ENCODE results near the gene FRMD5.

The FRMD5 gene

GRCh38 chr15:44096596-44096995, 98.5 kb downstream of the FRMD5 start:
- no peak for DNase-seq (ENCODE audit: low read depth in 2 of 3, low spot score in 2 of 3)

- no peak for DNase-seq (ENCODE audit: low read depth in 2 of 3, low spot score in 2 of 3)
These were observed 100.3 kb downstream of the FRMD5 start for GRCh38 chr15:44094781-44095180.

- DNase-seq (ENCODE audit: low read depth in 2 of 3, low spot score in 2 of 3), result no peak
These were observed 101.2 kb downstream of the FRMD5 start for GRCh38 chr15:44093836-44094235.

GRCh38 chr15:44092221-44092620, 102.8 kb downstream of the FRMD5 start:
- DNase-seq (ENCODE audit: low read depth in 2 of 3, low spot score in 2 of 3), result no peak

GRCh38 chr15:44087578-44088465, 107.2 kb downstream of the FRMD5 start:
- no peak for DNase-seq (ENCODE audit: low read depth in 2 of 3, low spot score in 2 of 3)

- DNase-seq (ENCODE audit: low read depth in 2 of 3, low spot score in 2 of 3), result no peak
These were observed 110.3 kb downstream of the FRMD5 start for GRCh38 chr15:44084770-44085169.

- no peak for DNase-seq (ENCODE audit: low read depth in 2 of 3, low spot score in 2 of 3)
These were observed 110.9 kb downstream of the FRMD5 start for GRCh38 chr15:44084171-44084570.

GRCh38 chr15:44082558-44083157, 112.4 kb downstream of the FRMD5 start:
- DNase-seq (ENCODE audit: low read depth in 2 of 3, low spot score in 2 of 3), result no peak

GRCh38 chr15:44081026-44082013, 113.8 kb downstream of the FRMD5 start:
- DNase-seq (ENCODE audit: low read depth in 2 of 3, low spot score in 2 of 3), result no peak

- DNase-seq (ENCODE audit: low read depth in 2 of 3, low spot score in 2 of 3), result no peak
These were observed 119.5 kb downstream of the FRMD5 start for GRCh38 chr15:44075535-44075934.

- DNase-seq (ENCODE audit: low read depth in 2 of 3, low spot score in 2 of 3), result no peak
These were observed 125.6 kb downstream of the FRMD5 start for GRCh38 chr15:44069489-44069888.

- DNase-seq (ENCODE audit: low read depth in 2 of 3, low spot score in 2 of 3), result no peak
These were observed 126.7 kb downstream of the FRMD5 start for GRCh38 chr15:44068347-44068746.

- DNase-seq (ENCODE audit: low read depth in 2 of 3, low spot score in 2 of 3), result peak; percentile 9 to 36 (median 18)
These were observed 128.8 kb downstream of the FRMD5 start for GRCh38 chr15:44066211-44066827.

GRCh38 chr15:44064706-44065105, 130.4 kb downstream of the FRMD5 start:
- DNase-seq (ENCODE audit: low read depth in 2 of 3, low spot score in 2 of 3), result no peak

- no peak for DNase-seq (ENCODE audit: low read depth in 2 of 3, low spot score in 2 of 3)
These were observed 136.9 kb downstream of the FRMD5 start for GRCh38 chr15:44058126-44058525.

GRCh38 chr15:44045661-44046060, 149.4 kb downstream of the FRMD5 start:
- DNase-seq (ENCODE audit: low read depth in 2 of 3, low spot score in 2 of 3), result no peak

- DNase-seq (ENCODE audit: low read depth in 2 of 3, low spot score in 2 of 3), result no peak
These were observed 149.9 kb downstream of the FRMD5 start for GRCh38 chr15:44045217-44045616.

GRCh38 chr15:44038755-44039191, 156.3 kb downstream of the FRMD5 start:
- DNase-seq (ENCODE audit: low read depth in 2 of 3, low spot score in 2 of 3), result no peak

GRCh38 chr15:44035781-44036699, 159.0 kb downstream of the FRMD5 start:
- DNase-seq (ENCODE audit: low read depth in 2 of 3, low spot score in 2 of 3), result no peak
